K562 (cell line): ENCODE results near the gene ARHGEF25. TPM values are rescaled to one million over a fixed set of nuclear protein-coding genes. Genes with fewer than 3 reads are reported as not detected.

ENCODE experiments used
- ATAC-seq: fragments of 200-7000 bp; cut with Tn5 transposase; 3 replicates; pipeline ENCODE4 v1.9.1; 2020; ENCODE audit warnings: moderate library complexity
- BruUV-seq: library from RNA; stranded (reverse); fragments of 400-500 nt; replicated peaks from 2 replicates; lab custom pipeline; 2021; lab: Mats Ljungman, UMichigan
- CTCF ChIA-PET: fragments of 300-600 bp; formaldehyde crosslinking; extraction: SDS; loops from one replicate; lab custom pipeline; 2021; ENCODE audit warnings: low intra/inter-chr PET ratio; lab: Yijun Ruan, JAX
- POLR2A ChIA-PET: fragments of 300-600, 350-650 bp; sonication (Branson Sonifier 250); formaldehyde crosslinking; extraction: SDS; loops from one replicate; lab custom pipeline; 2021; ENCODE audit warnings: antibody characterized with exemption, inconsistent platforms; lab: Yijun Ruan, JAX
- DNase-seq, 4 experiments: peaks; one replicate each; pipeline versions ENCODE4 v3.0.0 to v3.0.0-alpha.2; 2011 to 2018; ENCODE audit warnings: low spot score in 3 of 4, mixed read lengths in 3 of 4; ENCODE audit errors: extremely low read depth in 1 of 4
- FAIRE-seq: peaks from 2 replicates; lab custom pipeline; 2011; peaks lifted over from hg19 to GRCh38; lab: Jason Lieb, UNC
- H2AFZ ChIP-seq: 2 replicates; pipeline ENCODE4 v1.6.0; 2011; ENCODE audit warnings: low read depth, low read length, control low read depth, inconsistent platforms
- H3K27ac ChIP-seq: fragments of 200-600 bp; 3 replicates; pipeline ENCODE4 v1.8.0; 2011; ENCODE audit warnings: low read depth, mild to moderate bottlenecking, control low read depth, inconsistent platforms, low read length, moderate library complexity, mixed read lengths; ENCODE audit errors: extremely low read depth
- H3K27me3 ChIP-seq, 2 experiments: fragments of 300-600 bp in 1 of 2; 2 replicates in 1 of 2; 3 replicates in 1 of 2; pipeline versions ENCODE4 v1.6.0 to v1.8.0; 2011; ENCODE audit warnings: inconsistent platforms in 2 of 2, low read length in 2 of 2, mild to moderate bottlenecking in 1 of 2, mixed read lengths in 1 of 2, moderate library complexity in 1 of 2; ENCODE audit not compliant: control insufficient read depth in 2 of 2, insufficient read depth in 2 of 2
- H3K36me3 ChIP-seq: fragments of 300-600 bp; 3 replicates; pipeline ENCODE4 v1.8.0; 2011; ENCODE audit warnings: mild to moderate bottlenecking, low read length, inconsistent platforms; ENCODE audit not compliant: control insufficient read depth, insufficient read depth
- H3K4me1 ChIP-seq, 2 experiments: fragments of 200-600 bp in 1 of 2; replicated peaks in 1 of 2; 2 replicates in 1 of 2; 3 replicates in 1 of 2; pipeline versions ENCODE4 v1.5.1 to v1.8.0; 2011; ENCODE audit warnings: inconsistent platforms in 2 of 2, low read length in 2 of 2, mild to moderate bottlenecking in 1 of 2, mixed read lengths in 1 of 2, moderate library complexity in 1 of 2; ENCODE audit not compliant: control insufficient read depth in 2 of 2, insufficient read depth in 2 of 2
- H3K4me2 ChIP-seq: 2 replicates; pipeline ENCODE4 v1.6.1; 2011; ENCODE audit warnings: low read length, control low read depth, inconsistent platforms, mixed read lengths; ENCODE audit not compliant: insufficient read depth
- H3K4me3 ChIP-seq: fragments of 200-600 bp; sonication (generic), shearing (Covaris generic); 2 replicates; pipeline ENCODE4 v1.5.1; 2016; ENCODE audit warnings: control low read depth, inconsistent platforms
- H3K79me2 ChIP-seq: fragments of 200-600 bp; 3 replicates; pipeline ENCODE4 v1.8.0; 2011; ENCODE audit warnings: low read length, inconsistent platforms; ENCODE audit not compliant: control insufficient read depth, insufficient read depth
- H3K9ac ChIP-seq, 2 experiments: 2 replicates each; pipeline versions ENCODE4 v1.6.0 to v1.6.1; 2011; ENCODE audit warnings: low read depth in 2 of 2, low read length in 2 of 2, control low read depth in 1 of 2, inconsistent platforms in 1 of 2, mild to moderate bottlenecking in 1 of 2, mixed read lengths in 1 of 2; ENCODE audit not compliant: insufficient read depth in 1 of 2
- H3K9me1 ChIP-seq: one replicate; pipeline ENCODE4 v1.6.0; 2011; ENCODE audit warnings: inconsistent platforms, mild to moderate bottlenecking, low read length, moderate library complexity; ENCODE audit not compliant: control insufficient read depth, insufficient read depth
- H3K9me3 ChIP-seq: replicated peaks from 2 replicates; pipeline ENCODE4 v1.5.1; 2011; ENCODE audit warnings: low read depth, low read length, inconsistent platforms; ENCODE audit not compliant: control insufficient read depth, insufficient read depth
- H4K20me1 ChIP-seq: replicated peaks from 2 replicates; pipeline ENCODE4 v1.6.1; 2011; ENCODE audit warnings: low read length, inconsistent platforms, mixed read lengths; ENCODE audit not compliant: control insufficient read depth, insufficient read depth
- ETV1 ChIP-seq: fragments of 450-650 bp; conservative IDR thresholded peaks from 2 replicates; pipeline ENCODE4 v1.6.1; 2016; ENCODE audit warnings: missing genetic modification characterization, control low read depth, low read depth, missing compliant biosample characterization
- HLTF ChIP-seq: fragments of 450-650 bp; IDR thresholded peaks from 2 replicates; pipeline ENCODE4 v1.6.1; 2016
- NCOA4 ChIP-seq: fragments of 450-650 bp; IDR thresholded peaks from 2 replicates; pipeline ENCODE4 v1.6.1; 2018; ENCODE audit warnings: mild to moderate bottlenecking; ENCODE audit not compliant: partially characterized antibody
- PPARD ChIP-seq: fragments of 250-450 bp; sonication (Bioruptor Pico); IDR thresholded peaks from 2 replicates; pipeline ENCODE4 v1.8.0; 2022; ENCODE audit warnings: inconsistent platforms, mild to moderate bottlenecking, moderate library complexity
- PTBP1 ChIP-seq: fragments of 200-400 bp; formaldehyde crosslinking; IDR thresholded peaks from 2 replicates; pipeline ENCODE4 v1.6.1; 2017; ENCODE audit warnings: low read depth, low read length
- RBFOX2 ChIP-seq: fragments of 200-400 bp; formaldehyde crosslinking; IDR thresholded peaks from 2 replicates; pipeline ENCODE4 v1.6.1; 2017; ENCODE audit warnings: low read depth, mild to moderate bottlenecking, low read length, moderate library complexity
- SOX6 ChIP-seq: fragments of 450-650 bp; IDR thresholded peaks from 2 replicates; pipeline ENCODE4 v1.6.1; 2014; ENCODE audit warnings: mild to moderate bottlenecking
- ZC3H8 ChIP-seq: fragments of 450-650 bp; IDR thresholded peaks from 2 replicates; pipeline ENCODE4 v1.6.1; 2017
- ZKSCAN1 ChIP-seq: fragments of 150-350 bp; IDR thresholded peaks from 2 replicates; pipeline ENCODE4 v1.6.1; 2016; ENCODE audit warnings: low read depth, low read length
- ZNF121 ChIP-seq: sonication (generic); formaldehyde crosslinking; conservative IDR thresholded peaks from 2 replicates; pipeline ENCODE4 v1.8.0; 2022; ENCODE audit warnings: missing genetic modification reagents
- ZNF217 ChIP-seq: sonication (generic); formaldehyde crosslinking; IDR thresholded peaks from 2 replicates; pipeline ENCODE4 v1.8.0; 2022; ENCODE audit warnings: mild to moderate bottlenecking, missing genetic modification reagents
- ZNF354B ChIP-seq: fragments of 250-450 bp; sonication (Bioruptor Pico); IDR thresholded peaks from 2 replicates; pipeline ENCODE4 v1.4.0; 2020
- ZNF384 ChIP-seq: IDR thresholded peaks from 2 replicates; pipeline ENCODE4 v1.6.1; 2012; ENCODE audit warnings: low read depth, low read length, improper control_type of control experiment
- WGBS: fragments of 100-300 bp; shearing (Covaris generic); methylation state at CpG from one replicate; pipeline ENCODE4 v1.1.6; 2016; ENCODE audit warnings: low coverage, mixed read lengths; ENCODE audit not compliant: insufficient coverage; ENCODE audit errors: missing lambda C conversion rate; 5-methylcytosine and 5-hydroxymethylcytosine counted together
- in situ Hi-C: fragments of 300-500 bp; cut with MboI; formaldehyde crosslinking; loops from 4 replicates; pipeline ENCODE4 v1.15.0; 2018; ENCODE audit warnings: inconsistent platforms, mixed read lengths
- intact Hi-C: fragments of 100-400 bp; cut with micrococcal nuclease; formaldehyde crosslinking; loops from 2 replicates; pipeline ENCODE4 v1.14.2; 2022
- polyA plus RNA-seq, 8 experiments: library from polyadenylated mRNA; depleted of rRNA in 4 of 8; stranded (reverse) in 5 of 8; unstranded in 3 of 8; fragments of >200 nt; fragmentation: Nextera tagmentation in 2 of 8; fragmentation: Illumina TruSeq in 1 of 8; extraction: Ambion mirVana in 2 of 8; extraction: Trizol in 1 of 8; gene quantifications; 2 replicates each; pipeline versions ENCODE4 v1.2.1 to v1.2.3, GENCODE V29; 2011 to 2014; ENCODE audit warnings: inconsistent platforms in 1 of 8, missing spikeins in 1 of 8
- total RNA-seq, 7 experiments: library from RNA; depleted of rRNA in 6 of 7; stranded (reverse); fragments of >200 nt in 6 of 7; fragmentation: Illumina TruSeq in 2 of 7; extraction: Trizol in 2 of 7; gene quantifications; 2 replicates each; pipeline versions ENCODE4 v1.2.1 to v1.2.3, GENCODE V29; 2011 to 2021; ENCODE audit warnings: low replicate concordance in 1 of 7
- TF ChIP-seq, protein P1 (sequence below): sonication (generic); formaldehyde crosslinking; IDR thresholded peaks from 2 replicates; pipeline ENCODE4 v1.8.1; 2023; ENCODE audit warnings: mild to moderate bottlenecking, missing genetic modification reagents
- TF ChIP-seq, protein P2 (sequence below), 3 experiments: fragments of 200-800 bp in 1 of 3; sonication (Bioruptor generic) in 1 of 3; sonication (generic) in 1 of 3; formaldehyde crosslinking in 1 of 3; IDR thresholded peaks; 2 replicates each; pipeline versions ENCODE4 v1.6.1 to v1.8.0; 2016 to 2022; ENCODE audit warnings: mild to moderate bottlenecking in 2 of 3, missing compliant biosample characterization in 2 of 3, missing genetic modification characterization in 2 of 3, missing genetic modification reagents in 1 of 3

The ARHGEF25 gene
- total and polyA plus RNA-seq, 9 of the 15 experiments (the other 6 are each of a cell fraction or from before 2014, with no cell fraction given) = 0.13 to 17.3 (median 11.6) TPM

DNA sequence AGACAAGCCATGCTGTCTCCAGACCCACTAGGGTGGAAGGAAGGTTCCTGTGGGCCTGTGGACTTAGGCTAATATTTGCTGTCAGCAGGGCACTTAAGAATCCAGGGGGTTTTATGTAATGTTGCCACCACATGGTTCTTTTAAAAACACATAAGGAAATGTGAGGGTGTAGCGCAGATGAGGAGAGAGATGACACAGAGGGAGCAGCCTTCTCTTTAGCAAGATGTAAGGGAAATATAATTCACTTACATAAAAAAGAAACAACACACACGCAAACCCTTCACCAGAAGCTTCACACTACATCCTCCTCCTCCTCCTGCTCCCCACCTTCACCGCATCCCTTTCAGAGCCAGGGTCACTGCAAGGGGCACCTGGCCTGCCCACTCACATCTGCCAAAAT is 25.1 kb upstream of the ARHGEF25 start:
- Histone ChIP-seq H3K4me2 (no peak overlapping the region), H3K9ac (no peak overlapping the region), H3K79me2 (peaks cover 1% of the 10 kb centered on the region; the same call in 2 of the 3 replicates), H2AFZ (no peak overlapping the region), H3K4me1 (peaks cover 13 to 14% of the 10 kb centered on the region in 2 experiments), H3K9me1 (no peaks in the 10 kb centered on the region), H4K20me1 (peaks cover 3% of the 10 kb centered on the region; the same call in 1 of the 2 replicates), H3K9me3 (no peaks in the 10 kb centered on the region), H3K4me3 (no peak overlapping the region), H3K27ac (no peak overlapping the region), H3K36me3 (peaks cover 40% of the 10 kb centered on the region; the same call in 2 of the 3 replicates), H3K27me3 (no peaks in the 10 kb centered on the region)
- intact Hi-C loops = loop anchor here (1.0 kb wide), 1 partner anchor 143 kb away; no protein-coding TSS in a partner anchor
- FAIRE-seq = no peak
- 95% methylated on average over 3 of the region's 3 CpGs for WGBS
- no peak for TF ChIP-seq ZNF121 (CRISPR knock-in tag)
- no peak for TF ChIP-seq ZNF217 (CRISPR knock-in tag)
- TF ChIP-seq HLTF = no peak
- no peak for TF ChIP-seq ZNF354B
- no peak for TF ChIP-seq SOX6
- TF ChIP-seq ZNF384 = no peak
- no peak for TF ChIP-seq ZKSCAN1
- no peak for TF ChIP-seq PTBP1
- TF ChIP-seq, protein P1, sequence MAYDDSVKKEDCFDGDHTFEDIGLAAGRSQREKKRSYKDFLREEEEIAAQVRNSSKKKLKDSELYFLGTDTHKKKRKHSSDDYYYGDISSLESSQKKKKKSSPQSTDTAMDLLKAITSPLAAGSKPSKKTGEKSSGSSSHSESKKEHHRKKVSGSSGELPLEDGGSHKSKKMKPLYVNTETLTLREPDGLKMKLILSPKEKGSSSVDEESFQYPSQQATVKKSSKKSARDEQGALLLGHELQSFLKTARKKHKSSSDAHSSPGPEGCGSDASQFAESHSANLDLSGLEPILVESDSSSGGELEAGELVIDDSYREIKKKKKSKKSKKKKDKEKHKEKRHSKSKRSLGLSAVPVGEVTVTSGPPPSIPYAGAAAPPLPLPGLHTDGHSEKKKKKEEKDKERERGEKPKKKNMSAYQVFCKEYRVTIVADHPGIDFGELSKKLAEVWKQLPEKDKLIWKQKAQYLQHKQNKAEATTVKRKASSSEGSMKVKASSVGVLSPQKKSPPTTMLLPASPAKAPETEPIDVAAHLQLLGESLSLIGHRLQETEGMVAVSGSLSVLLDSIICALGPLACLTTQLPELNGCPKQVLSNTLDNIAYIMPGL (CRISPR knock-in tag) = no peak
- no peak for TF ChIP-seq PPARD
- TF ChIP-seq ZC3H8 = no peak
- TF ChIP-seq, protein P2, sequence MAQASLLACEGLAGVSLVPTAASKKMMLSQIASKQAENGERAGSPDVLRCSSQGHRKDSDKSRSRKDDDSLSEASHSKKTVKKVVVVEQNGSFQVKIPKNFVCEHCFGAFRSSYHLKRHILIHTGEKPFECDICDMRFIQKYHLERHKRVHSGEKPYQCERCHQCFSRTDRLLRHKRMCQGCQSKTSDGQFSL (CRISPR knock-in tag; IDR thresholded peaks at IDR 0.05) = no peak
- TF ChIP-seq, protein P2 (tag; IDR thresholded peaks at IDR 0.05) = no peak
- TF ChIP-seq RBFOX2 = no peak
- no peak for TF ChIP-seq NCOA4
- no peak for TF ChIP-seq ETV1 (tag)
- POLR2A ChIA-PET = interaction anchor here (0.8 to 1.1 kb wide), 2 partner anchors 66 to 70 kb away, joined by 3 to 4 read pairs; partner anchors contain the start of gene DDIT3
- CTCF ChIA-PET = no interaction called here
- in situ Hi-C loops = no loop called here
- no TSS peak for BruUV-seq
- DNase-seq = no peak
- ATAC-seq = no peak
